Stimulated activated CD4-positive, alpha-beta T cell treated with anti-CD3 and anti-CD28 coated beads, Interleukin-4, amount 100 ng/mL, for 24 hours (primary cell): ENCODE data around the gene SDK1.
"Not testable (repeated sequence)": the region's sequence is repeated elsewhere in the genome, so short reads cannot be mapped to it uniquely, and the experiment has no call there.

Experiments used
- DNase-seq: peaks from one replicate; pipeline ENCODE4 v3.0.0-alpha.2; 2020

The SDK1 gene

DNA sequence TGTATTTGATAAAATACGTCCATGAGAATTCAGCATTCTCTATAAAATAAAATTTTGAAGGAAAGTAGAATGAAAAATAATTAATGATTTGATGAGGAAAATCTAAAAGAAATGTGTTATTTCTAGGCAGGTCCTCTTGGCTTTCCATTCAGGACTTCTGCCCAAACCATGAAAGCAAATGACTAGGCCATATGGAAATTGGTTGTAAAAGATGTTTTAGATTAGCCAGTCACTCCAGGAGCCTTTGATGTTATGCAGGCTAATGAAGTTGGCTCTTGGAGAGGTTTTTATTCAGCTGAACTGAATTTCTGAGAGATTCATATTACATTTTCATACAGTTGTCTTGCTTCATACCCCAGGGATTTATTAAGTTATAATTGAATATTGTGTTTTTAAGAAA, 452.8 kb downstream of the SDK1 start:
- no peak for DNase-seq

DNA sequence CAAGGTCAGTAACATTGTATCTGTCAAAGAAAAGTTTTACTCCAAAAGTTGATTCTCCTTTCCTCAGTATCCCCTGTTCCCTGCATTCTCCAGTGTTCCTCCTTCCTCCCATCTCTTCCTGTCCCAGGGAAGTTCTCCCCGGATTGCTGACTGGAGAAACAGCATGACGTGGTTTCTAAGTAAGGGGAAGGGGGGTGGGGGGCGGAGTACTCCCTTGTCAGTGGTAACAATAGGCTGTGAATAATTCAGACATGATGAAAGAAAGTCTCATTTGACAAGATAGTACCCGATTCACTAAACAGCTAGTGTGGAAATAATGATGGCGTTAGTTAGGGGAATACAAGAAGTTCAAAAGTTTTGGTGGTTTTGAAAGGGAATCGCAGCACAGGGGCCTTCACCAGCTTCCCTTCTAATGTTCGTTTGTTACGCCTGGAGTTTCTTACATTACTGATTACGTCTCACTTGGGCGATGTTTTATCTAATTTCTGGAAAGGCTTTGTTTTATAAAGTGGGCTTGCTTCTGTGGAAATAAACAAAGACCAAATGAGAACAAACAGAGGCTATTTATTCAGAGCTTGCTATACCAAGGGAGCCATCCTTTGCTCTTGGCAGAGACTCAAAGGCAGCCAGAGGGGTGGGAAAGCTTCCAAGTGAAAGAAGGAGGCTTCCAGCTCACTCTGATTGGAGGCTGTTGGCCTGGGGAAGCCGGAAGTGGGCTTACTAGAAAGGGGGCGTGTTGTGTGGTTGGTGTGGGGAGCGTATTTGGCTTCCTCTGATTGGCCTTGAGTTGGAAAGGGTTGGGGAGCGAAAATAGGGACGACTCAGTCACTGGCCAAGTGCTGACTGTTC, 453.7 kb downstream of the SDK1 start:
- no peak for DNase-seq

DNA sequence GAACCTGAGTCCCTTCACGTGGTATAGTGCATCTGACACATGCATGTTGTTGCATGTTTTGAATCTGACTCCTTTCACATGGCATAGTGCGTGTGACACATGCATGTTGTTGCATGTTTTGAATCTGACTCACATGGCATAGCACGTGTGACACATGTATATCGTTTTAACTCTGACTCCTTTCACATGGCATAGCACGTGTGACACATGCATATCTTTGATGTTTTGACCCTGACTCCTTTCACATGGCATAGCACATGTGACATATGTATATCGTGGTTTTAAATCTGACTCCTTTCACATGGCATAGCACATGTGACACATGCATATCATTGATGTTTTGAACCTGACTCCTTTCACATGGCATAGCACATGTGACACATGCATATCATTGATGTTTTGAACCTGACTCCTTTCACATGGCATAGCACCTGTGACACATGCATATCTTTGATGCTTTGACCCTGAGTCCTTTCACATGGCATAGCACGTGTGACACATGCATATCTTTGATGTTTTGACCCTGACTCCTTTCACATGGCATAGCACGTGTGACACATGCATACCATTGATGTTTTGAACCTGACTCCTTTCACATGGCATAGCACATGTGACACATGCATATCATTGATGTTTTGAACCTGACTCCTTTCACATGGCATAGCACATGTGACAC, 454.9 kb downstream of the SDK1 start:
- DNase-seq, result not testable (repeated sequence)

DNA sequence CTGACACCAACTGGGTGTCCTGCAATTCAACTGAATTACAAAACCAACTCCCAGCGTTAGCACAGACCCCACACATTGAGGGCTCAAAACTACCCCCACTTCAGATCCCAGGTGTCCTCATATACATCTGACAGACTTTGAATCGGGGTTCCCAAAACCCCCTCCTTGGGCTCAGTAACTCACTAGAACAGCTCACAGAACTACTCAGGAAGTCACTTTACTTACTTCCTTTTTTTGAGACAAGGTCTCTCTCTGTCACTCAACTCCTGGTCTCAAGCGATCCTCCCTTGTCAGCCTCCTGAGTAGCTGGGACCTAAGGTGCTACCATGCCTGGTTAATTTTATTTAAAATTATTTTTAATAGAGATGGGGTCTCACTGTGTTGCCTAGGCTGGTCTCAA, 456.0 kb downstream of the SDK1 start:
- DNase-seq, result no peak

DNA sequence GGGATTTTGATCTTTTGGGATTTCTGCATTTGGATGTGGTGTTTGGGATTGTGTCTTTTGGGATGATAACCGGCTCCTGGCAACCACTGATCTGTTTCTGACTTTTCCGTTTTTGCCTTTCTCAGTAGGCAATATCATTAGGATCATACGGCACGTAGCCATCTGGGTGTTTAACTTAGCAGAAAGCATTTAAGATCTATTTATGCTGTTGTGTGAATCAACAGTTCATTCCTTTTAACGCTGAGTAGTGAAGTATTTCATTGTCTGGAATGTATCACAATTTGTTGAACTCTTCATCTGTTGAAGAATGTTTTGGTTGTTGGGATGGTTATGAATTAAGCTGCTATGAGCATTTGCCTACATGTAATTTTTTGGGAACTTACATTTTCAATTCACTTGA, 459.6 kb downstream of the SDK1 start:
- DNase-seq, result no peak

DNA sequence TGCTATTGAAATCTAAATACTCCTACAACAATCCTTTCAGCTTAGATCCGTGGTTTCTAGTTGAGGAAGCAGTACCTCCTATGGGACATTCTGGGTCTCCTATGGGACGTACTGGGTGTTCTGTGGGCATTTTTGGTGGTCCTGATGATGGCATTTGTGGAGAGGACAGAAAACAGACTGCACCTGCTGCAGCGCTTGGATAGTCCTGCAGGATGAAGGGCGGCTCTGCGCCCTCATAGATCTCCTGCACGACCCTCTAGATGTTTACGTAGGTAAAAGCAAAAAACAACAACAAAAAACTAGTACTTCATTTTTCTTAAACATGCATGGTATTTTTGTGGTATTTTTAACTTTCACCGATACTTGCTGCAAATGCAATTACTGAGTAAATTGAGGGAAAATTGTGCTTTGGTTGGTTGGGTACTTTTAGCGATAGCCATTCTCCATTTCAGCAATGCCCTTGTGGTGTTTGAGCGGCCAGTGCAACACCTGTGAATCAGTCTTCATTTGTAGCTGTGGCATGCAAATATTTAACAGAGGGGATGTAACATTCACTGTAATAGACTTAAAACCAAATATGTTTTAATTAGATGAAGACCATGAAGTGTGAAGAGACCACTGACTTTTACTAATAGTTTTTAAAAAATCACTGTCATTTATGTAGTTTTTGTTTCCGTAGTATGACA, 461.2 kb downstream of the SDK1 start:
- no peak for DNase-seq

DNA sequence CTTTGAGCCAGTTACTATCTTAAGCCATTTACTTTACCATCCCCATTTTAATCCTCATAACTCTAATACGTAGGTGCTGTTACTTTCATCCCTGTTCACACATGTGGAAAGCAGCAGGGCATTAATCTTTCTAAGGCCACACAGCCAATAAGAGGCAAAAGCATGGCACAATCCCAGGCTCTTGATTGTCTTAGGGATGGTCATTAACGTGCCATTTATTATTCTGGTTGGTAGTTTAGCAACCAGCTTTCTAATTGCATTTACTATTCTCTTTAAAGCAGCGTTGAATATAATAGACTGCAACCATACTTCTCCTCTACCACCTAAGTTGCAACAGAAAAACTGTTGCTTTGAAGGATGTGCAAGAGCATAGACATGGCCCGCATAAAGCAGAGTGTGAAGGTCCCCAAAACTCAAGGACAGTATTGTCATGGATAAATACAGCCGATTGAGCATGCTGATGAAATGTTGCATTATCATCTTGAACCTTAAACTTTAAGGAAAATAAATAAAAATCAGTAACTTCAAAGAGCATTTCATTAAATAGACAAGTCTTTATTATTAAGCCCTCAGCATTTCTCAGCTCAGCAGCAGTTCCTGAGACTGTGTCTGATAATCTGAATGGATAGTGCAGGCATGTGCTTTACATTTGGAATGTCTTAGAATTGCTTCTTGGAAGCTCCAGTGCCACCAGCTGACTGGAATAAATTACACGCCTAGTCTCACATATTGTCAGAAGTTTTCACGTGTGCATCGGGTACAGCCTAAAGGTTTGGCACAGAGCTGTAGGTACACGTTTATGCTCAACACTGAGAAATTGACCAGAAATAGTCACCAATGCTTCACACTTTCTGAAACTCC, 467.1 kb downstream of the SDK1 start:
- no peak for DNase-seq

DNA sequence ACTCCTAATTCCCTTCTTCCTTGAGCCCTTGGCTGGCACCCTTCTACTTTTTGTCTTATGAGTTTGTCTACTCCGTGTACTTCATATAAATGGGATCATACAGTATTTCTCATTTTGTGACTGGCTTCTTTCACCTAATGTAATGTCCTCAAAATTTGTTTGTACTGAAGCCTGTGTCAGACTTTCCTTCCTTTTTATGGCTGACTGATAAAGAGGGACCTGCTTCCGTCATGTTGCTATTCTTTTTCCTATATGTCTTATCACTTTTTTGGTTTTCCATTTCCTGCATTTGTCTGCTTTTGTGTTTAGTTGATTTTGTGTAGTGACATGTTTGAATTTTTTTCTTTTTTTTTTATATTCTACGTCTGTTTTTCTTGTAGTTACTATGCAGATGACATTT, 470.9 kb downstream of the SDK1 start:
- DNase-seq, result no peak

DNA sequence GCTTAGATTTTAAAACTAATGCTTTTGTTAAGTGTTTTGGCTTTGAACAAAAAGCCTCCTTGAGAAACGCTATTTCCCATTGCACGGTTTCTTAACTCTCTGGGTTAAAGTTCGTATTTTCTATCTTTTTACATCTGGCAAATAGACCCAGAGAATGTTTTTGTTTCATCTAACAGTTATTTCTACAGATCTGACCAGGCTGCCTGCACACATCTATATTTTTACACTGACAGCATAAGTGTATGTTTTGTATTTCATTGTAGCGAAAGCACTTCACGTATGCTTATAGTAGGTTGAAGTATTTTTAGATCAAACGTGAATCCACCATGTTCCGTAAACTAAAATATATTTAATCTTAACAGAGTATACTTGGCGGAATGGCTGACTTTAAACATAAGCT, 477.3 kb downstream of the SDK1 start:
- no peak for DNase-seq

DNA sequence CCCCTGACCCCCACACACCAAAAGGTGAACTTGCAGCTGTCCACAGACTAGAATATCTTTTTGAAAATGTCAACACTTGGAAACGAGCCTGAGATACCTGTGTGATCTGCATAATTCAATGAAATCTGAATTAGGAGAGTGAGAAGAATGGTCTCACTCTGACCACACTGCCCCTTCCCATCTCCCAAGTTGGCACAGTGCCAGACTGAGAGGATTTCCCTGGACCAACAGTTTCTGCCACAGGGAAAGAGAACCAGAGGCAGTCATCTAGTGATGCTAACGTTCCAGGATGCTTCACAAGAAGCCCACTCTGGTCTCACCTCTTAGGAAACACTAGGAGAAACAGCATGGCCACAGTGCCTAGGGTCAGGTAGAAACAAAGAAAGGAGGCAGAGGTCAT, 479.0 kb downstream of the SDK1 start:
- DNase-seq, result no peak

DNA sequence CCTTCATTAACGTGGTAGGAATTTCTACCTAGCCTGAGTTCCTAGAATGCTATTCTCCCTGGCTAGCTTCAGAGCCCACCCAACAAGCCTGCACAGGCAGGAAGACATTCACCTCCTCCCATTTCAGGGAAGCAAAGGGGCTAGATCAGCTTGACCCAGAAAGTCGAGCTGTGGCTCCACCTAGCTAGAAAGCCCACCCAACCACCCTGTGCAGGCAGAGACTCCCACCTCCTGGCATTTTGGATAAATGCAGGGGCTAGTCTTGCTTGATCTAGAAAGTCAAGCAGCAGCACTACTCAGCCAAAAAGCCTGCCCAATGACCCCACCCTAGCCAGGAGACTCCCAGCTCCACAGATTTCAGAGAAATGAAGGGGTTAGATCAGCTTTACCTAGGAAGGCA, 479.5 kb downstream of the SDK1 start:
- DNase-seq, result no peak

DNA sequence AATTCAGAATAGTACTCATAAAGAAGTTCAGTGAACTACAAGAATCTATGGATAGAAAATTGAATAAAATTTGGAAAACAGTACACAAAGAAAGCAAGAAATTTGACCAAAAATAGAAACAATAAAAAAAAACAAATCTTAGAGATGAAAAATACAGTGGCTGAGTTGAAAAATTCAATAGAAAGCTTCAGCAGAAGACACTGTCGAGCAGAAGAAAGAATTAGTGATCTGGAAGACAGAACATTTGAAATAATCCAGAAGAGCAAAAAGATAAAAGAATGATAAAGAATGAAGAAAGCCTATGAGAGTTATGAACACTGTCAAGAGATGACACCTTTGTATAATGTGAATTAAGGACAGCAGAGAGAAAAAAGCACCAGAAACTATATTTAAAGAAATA, 480.6 kb downstream of the SDK1 start:
- no peak for DNase-seq

DNA sequence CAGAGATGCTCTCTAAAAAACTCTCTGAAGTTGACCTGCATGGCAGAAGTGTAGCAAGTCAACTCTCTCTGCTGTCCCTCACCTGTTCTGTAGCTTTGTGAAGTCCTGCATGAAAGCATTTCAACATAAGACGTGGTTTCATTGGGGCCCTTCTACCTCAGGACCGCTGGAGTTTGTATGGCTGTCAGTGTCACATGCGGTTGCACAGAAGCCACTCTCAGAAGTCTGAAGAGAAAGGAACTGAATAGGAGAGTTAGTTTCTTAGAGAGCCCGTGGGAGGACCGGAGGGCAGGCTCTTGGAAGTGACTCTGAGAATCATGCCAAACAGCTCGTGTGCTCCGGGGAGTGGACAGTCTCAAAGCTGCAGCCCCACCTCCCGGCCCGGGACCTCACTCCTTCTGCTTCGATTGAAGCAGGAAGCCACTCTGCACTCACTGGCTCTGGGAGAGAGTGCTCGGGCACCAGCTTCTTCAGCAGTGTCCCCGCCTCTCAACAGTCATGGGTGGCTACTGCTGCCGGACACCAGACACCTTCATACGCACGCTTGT, 486.7 kb downstream of the SDK1 start:
- DNase-seq, result no peak

DNA sequence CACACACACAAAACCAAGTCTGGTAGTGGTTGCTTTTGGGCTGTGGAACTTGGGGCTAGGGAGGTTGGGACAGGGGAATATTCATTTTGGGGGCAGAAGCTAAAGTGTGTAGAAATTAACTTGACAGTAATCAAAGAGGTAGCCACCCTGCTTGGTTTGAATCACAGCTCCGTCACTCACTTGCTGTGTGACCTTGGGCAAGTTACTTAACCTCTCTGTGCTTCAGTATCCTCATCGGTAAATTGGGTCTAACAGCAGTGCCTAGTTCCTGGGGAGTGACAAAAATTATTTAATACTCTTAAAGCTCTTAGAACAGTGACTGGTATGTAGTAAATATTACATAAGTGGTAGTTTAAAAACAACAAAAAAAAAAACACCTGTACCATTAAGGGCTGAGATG, 489.8 kb downstream of the SDK1 start:
- no peak for DNase-seq

DNA sequence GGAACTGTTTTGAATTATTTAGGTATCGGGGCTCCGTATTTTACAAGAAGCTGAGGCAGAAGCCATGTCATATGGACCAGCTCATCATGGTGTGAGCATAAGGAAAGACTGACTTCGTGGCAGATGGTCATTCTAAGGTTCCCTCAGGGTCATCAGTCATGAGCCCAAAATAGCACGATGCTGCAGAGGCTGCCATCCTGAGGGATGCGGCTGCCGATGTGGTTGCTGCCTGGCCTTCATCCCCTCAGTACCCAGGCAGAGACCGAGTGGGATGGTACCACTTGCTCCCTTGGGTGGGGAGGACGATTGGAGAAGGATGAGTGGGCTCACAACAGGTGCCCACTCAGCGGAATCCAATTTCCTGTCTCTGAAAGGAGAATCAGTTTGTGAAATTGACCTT, 490.3 kb downstream of the SDK1 start:
- no peak for DNase-seq

DNA sequence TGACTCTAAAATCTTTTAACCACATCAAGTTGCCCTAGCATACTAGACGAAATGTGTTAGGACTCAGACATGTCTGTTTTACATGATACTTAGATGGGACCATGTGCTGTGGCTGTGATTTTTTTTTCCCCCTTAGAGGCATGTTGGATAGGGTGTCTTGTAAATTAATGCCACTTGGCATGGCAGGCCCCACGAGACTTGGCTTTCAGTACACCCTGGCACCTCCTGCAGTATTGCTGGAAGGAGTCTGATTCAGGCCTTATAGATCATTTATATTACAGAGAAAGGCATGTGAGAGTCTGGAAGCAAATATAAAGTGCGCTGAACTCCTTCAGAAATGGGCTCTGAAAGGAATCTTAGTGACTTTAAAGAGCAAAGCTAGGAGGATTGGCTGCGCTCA, 494.1 kb downstream of the SDK1 start:
- no peak for DNase-seq

DNA sequence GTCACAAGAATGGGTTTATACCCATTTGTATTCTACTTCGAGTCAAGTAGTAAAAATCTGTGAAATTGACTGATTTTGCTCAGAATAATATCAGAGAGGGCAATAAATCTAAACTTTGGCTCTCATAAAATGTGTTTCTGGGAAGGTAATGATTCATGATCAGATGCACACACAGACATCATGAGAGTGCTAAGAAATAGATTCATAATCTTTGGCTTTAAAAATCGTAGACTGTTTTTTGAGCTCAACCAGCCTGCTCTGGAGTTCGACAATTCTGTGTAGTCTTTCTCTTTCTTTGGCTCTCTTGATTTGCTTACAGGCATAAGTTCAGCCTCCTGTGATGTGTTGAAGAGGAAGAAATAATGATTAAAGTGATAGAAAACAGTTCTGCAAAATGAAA, 494.7 kb downstream of the SDK1 start:
- DNase-seq, result no peak

DNA sequence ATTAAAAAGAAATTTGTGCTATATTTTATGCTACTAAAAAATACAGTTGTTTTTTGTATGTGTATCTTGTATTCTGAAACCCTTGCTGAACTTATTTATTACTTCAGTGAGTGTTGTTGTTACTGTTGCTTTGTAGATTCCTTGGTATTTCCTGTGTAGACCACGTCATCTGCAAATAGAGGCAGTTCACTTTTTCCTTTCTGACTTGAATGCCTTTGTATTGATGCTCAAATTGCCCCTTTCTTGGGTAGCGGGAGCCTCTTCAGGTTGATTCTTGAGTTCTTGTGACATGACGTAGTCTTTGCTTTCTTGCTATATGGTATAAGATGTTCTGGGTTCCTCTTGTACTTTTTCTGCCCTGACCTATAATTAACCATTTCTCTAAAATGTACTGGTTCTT, 504.1 kb downstream of the SDK1 start:
- no peak for DNase-seq

DNA sequence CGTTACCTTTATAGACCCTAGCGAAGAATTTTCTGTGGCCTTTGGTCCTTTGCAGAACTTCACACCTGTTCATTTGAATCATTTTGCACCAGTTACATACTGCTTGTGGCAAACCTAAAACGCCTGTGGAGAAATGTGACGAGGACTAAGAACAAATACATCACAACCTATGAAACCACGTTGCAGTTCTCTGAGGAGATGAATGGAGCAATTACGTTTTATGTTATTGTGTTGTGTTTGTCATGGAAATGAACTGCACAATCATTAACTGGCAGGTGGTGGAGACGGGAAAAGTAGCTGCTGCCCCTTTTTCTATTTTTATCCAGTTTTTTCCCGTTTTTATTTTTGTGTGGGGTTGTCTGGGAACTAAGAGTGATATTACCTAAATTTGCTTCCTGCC, 505.5 kb downstream of the SDK1 start:
- no peak for DNase-seq

DNA sequence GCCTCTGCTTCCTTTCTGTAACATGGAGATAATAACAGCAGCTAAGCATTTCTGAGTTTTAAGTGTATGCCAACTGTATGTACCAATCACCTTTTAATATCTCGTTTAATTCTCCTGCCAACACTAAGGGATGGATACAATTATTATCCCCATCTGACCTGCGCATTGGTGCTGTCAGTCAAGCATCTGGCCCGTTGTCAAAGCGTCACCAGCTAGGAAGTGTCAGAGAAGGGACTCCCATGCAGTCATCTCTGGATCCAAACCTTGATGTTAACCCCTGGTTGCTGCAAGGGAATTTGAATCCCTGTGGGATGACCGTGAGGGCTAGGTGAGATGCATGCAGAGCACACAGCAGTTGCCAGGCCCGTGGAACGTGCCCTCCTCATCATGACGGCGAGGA, 506.8 kb downstream of the SDK1 start:
- DNase-seq, result no peak

DNA sequence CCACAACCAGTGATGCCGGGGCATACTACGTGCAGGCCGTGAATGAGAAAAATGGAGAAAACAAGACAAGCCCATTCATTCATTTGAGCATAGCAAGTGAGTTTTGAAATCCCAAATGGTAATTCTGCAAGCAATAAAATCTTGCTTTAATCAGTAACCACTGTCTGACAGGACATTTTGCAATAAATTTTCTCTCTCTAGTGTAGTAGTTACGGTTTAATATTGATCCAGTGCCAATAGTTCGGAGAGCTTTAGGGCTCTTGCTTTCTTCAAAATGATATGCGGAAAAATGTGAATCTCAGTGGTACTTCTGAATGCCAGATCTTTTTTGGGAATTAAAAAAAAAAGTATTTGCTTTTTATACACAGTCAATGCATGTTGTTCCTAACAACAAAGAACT, 520.4 kb downstream of the SDK1 start:
- DNase-seq, result no peak

DNA sequence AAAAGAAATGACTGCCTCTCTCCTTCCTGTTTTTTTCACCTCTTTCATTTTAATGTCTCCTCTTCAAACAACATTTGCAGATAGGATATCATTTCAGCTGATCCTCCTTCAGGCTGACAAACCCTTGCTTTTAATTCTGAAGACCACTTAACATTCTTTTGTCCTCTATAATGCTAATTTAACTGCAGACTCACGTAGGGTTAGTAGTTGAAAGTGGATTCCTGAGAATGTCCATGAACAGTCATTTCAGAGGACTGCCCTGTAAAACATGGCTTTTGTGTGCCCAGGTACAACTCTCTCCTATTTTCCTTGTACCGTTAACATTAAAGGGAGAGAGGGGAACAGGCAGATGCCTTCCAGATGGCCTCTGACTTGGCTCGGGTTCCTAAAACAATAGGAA, 524.4 kb downstream of the SDK1 start:
- no peak for DNase-seq

DNA sequence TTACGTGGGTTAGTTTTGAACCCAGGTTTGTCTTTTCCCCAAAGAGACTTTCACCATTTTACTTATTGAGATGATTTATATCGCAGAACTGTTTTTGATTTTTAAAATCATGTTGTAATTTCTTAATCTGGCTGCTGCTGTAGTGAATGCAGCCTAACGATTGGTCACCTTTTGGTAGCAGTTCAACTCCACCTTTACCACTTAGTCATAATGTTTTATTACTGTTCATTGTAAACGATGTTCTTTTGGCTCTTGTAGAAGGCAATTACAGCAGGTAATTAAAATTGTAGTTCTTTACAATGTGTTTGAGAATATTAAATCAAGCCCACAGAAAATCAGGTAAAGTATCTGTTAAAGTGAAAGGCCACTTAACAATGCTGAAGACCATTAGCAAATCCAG, 531.1 kb downstream of the SDK1 start:
- DNase-seq, result no peak
